Astrocyte of the cerebellum (primary cell): ENCODE data around the gene ENOX1.
A peak's percentile ranks its signal among the peaks of the same experiment; 100 is the strongest.

Source experiments
- DNase-seq: peaks from one replicate; pipeline ENCODE4 v3.0.0-alpha.2; 2011; ENCODE audit warnings: low read depth
- H3K4me3 ChIP-seq: 2 replicates; pipeline ENCODE4 v1.5.1; 2011; ENCODE audit warnings: mild to moderate bottlenecking, low read depth, low read length, moderate library complexity
- in situ Hi-C: cut with HindIII; loops from 2 replicates; pipeline ENCODE4 v1.10.0; 2017; ENCODE audit warnings: low sequenced_read_pairs
- TF ChIP-seq, protein P1 (sequence below): IDR thresholded peaks from 2 replicates; pipeline ENCODE4 v1.5.1; 2012; ENCODE audit warnings: low read length, low read depth, moderate library complexity, mild to moderate bottlenecking; ENCODE audit errors: missing control alignments

The ENOX1 gene

DNA sequence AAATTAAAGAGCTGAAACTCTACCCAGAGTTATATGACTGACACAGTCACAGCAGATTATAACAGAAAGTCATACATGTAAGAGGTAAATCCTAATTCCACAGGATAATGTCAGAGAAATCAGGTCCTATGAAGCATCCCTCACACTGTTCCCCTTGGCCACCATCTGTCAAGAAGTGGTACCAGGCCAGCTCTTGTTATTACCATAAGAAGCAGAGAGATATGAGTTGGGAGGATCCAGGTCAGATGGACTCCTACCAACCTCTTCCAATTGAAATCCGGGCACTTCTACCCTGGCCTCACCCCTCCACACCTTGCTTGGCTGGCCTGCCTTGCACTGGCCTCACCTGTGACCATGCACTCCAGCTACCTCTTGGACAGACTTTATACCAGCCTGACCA lies 410.2 kb downstream of the ENOX1 start:
- DNase-seq, result no peak
- no peak overlapping the region for H3K4me3 ChIP-seq
- in situ Hi-C loops, result no loop called here
- TF ChIP-seq, protein P1, sequence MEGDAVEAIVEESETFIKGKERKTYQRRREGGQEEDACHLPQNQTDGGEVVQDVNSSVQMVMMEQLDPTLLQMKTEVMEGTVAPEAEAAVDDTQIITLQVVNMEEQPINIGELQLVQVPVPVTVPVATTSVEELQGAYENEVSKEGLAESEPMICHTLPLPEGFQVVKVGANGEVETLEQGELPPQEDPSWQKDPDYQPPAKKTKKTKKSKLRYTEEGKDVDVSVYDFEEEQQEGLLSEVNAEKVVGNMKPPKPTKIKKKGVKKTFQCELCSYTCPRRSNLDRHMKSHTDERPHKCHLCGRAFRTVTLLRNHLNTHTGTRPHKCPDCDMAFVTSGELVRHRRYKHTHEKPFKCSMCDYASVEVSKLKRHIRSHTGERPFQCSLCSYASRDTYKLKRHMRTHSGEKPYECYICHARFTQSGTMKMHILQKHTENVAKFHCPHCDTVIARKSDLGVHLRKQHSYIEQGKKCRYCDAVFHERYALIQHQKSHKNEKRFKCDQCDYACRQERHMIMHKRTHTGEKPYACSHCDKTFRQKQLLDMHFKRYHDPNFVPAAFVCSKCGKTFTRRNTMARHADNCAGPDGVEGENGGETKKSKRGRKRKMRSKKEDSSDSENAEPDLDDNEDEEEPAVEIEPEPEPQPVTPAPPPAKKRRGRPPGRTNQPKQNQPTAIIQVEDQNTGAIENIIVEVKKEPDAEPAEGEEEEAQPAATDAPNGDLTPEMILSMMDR, result no peak

DNA sequence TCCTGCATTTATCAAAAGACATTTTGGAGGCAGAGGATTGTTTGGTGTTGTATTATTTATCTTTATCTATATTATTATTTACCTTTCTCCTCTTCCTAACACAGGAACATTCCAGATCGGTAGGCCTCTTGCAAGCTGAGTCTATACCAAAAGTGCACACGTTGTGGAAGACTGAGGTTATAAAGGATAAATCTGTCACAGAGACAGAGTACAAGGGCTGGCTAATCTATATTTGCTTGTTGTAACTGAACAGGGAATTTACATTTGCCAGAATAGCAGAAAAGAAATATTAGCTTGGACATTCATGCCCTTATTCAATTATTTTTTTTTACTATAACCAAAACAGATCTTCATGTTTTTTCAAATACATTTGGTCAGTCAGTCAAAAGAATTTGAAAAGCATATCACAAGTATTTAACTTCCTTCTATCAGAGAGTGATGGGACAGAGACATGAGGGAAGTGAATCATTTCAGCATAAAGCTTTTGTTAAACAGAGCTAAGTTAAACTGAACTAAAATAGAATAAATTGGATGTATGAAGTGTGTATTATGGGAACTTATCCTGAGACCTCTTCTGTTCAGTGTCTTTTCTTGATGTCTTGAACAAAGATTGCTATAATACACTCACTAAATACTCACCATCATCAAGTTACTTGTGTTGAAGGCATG lies 410.8 kb downstream of the ENOX1 start:
- no peak overlapping the region for H3K4me3 ChIP-seq
- no peak for DNase-seq
- in situ Hi-C loops, result no loop called here
- TF ChIP-seq, protein P1, result no peak

GRCh38 chr13:43374621-43375020 lies 412.2 kb downstream of the ENOX1 start:
- in situ Hi-C loops, result no loop called here
- DNase-seq, result peak; percentile 79
- TF ChIP-seq, protein P1, result no peak
- no peak overlapping the region for H3K4me3 ChIP-seq

GRCh38 chr13:43373400-43373799 lies 413.4 kb downstream of the ENOX1 start:
- TF ChIP-seq, protein P1, result no peak
- in situ Hi-C loops, result no loop called here

GRCh38 chr13:43370842-43371241 lies 415.9 kb downstream of the ENOX1 start:
- TF ChIP-seq, protein P1, result no peak
- in situ Hi-C loops, result no loop called here
- no peak overlapping the region for H3K4me3 ChIP-seq
- no peak for DNase-seq

More at GRCh38 chr13:43373400-43373799, 413.4 kb downstream of the ENOX1 start:
- DNase-seq, result no peak
- H3K4me3 ChIP-seq, result no peak overlapping the region

DNA sequence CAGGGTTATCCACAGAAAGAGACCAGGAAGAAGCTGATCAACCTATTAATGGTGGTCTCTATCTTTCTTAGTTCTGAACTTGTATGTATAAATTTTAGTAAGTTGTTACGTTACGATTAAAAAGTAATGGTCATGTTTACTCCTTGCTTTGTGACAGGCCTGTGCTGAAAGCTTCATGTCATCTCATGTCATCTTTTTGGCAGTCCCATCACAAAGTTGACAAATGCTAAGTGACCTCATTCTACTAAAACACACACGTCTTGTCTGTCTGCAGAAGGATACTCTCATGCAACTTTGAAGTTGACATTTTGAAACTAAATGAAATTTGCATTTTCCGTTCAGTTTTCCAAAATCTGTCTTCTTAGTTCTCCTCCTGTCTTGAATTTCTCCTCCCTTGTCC lies 417.5 kb downstream of the ENOX1 start:
- no peak for DNase-seq
- in situ Hi-C loops, result no loop called here

More for the DNA sequence above, 417.5 kb downstream of the ENOX1 start:
- no peak overlapping the region for H3K4me3 ChIP-seq
- TF ChIP-seq, protein P1, result no peak
